Left cardiac atrium (tissue), 4 donors: ENCODE measurements around the gene HDHD5. TPM values are rescaled to one million over a fixed set of nuclear protein-coding genes. Genes with fewer than 3 reads are reported as not detected.

Source experiments
- ATAC-seq, 2 donors: fragments of 200-7000 bp; cut with Tn5 transposase; one replicate each; pipeline ENCODE4 v1.9.1; 2020; ENCODE audit warnings: mild to moderate bottlenecking in 2 of 2, moderate library complexity in 2 of 2
- DNase-seq: peaks from one replicate; pipeline ENCODE4 v3.0.0-alpha.2; 2020
- intact Hi-C, 2 donors: fragments of 100-400 bp; cut with DNase I; formaldehyde crosslinking; loops; one replicate each; pipeline versions ENCODE4 v1.14.1 to v1.15.1; 2022 to 2023
- total RNA-seq, 2 donors: library from RNA; stranded (reverse); fragmentation: NEBNext Ultra II Directional; extraction: Animal tissue kit (Norgen Biotek cat#: 25700); gene quantifications; one replicate each; pipeline ENCODE4 v1.2.1, GENCODE V29; 2021
- donor health status: DM: no; HTN: yes; CAD: no.
- donor health status: DM: no; HTN: yes; CAD: no; lungs with severe emphysema.
- donor health status: DM: yes; HTN: yes; CAD: no.
- donor health status: Dilated cardiomyopathy.

The HDHD5 gene
- total RNA-seq, 2 donors from 2014 or later, result 36.0 to 37.5 TPM

- intact Hi-C loops, result no loop called here
- ATAC-seq, result no peak
- no peak for DNase-seq
Observed at GRCh38 chr22:17095538-17095937, 63.5 kb downstream of the HDHD5 start.

GRCh38 chr22:17093081-17093480 is 66.0 kb downstream of the HDHD5 start:
- ATAC-seq (no peak), DNase-seq (no peak)
- intact Hi-C loops, result no loop called here

GRCh38 chr22:17091851-17092250 is 67.2 kb downstream of the HDHD5 start:
- ATAC-seq (no peak), DNase-seq (no peak)
- intact Hi-C loops, result no loop called here

GRCh38 chr22:17090550-17090949 is 68.5 kb downstream of the HDHD5 start:
- ATAC-seq, result no peak
- intact Hi-C loops, result no loop called here

More at GRCh38 chr22:17090550-17090949, 68.5 kb downstream of the HDHD5 start:
- DNase-seq, result no peak

Other genes with a start within 250 kb of the HDHD5 start
- not detected for gene GAB4, start 151.1 kb downstream of the HDHD5 start, total RNA-seq
- 10 to 100 TPM; 11.6 to 15.4 TPM for gene IL17RA, start 74.3 kb downstream of the HDHD5 start, total RNA-seq
- gene TMEM121B, start 37.9 kb downstream of the HDHD5 start, total RNA-seq, result under 1 TPM; 0.80 to 0.97 TPM
- 10 to 100 TPM; 25.4 to 34.1 TPM for gene ADA2, start 60.2 kb upstream of the HDHD5 start, total RNA-seq
- gene CECR2, start 210.2 kb upstream of the HDHD5 start, total RNA-seq, result 1 to 10 TPM; 4.4 to 5.6 TPM